Brain microvascular endothelial cell (primary cell): Measurements from ENCODE around the gene ABL2.

Source experiments
- DNase-seq: peaks from one replicate; pipeline ENCODE4 v3.0.0-alpha.2; 2020
- H3K27ac ChIP-seq: fragments of 250-450 bp; sonication (Bioruptor Pico); 2 replicates; pipeline ENCODE4 v1.5.1; 2020; ENCODE audit warnings: mild to moderate bottlenecking, moderate library complexity
- H3K27me3 ChIP-seq: fragments of 250-450 bp; sonication (Bioruptor Pico); replicated peaks from 2 replicates; pipeline ENCODE4 v1.5.1; 2020; ENCODE audit warnings: mild to moderate bottlenecking
- H3K36me3 ChIP-seq: fragments of 250-450 bp; sonication (Bioruptor Pico); replicated peaks from 2 replicates; pipeline ENCODE4 v1.5.1; 2020; ENCODE audit warnings: mild to moderate bottlenecking
- H3K4me3 ChIP-seq: 2 replicates; pipeline ENCODE4 v1.5.1; 2011; ENCODE audit warnings: low read depth, mild to moderate bottlenecking, control low read depth, low read length, moderate library complexity
- in situ Hi-C: cut with HindIII; loops from 2 replicates; pipeline ENCODE4 v1.10.0; 2017; ENCODE audit warnings: low sequenced_read_pairs, low pct_ligation_motif_present
- TF ChIP-seq, protein P1 (sequence below): IDR thresholded peaks from 2 replicates; pipeline ENCODE4 v1.5.1; 2011; ENCODE audit warnings: low read depth, mild to moderate bottlenecking, moderate library complexity, low read length, control low read depth, inconsistent platforms; ENCODE audit errors: missing control alignments

ABL2 gene

GRCh38 chr1:179183857-179184256, 45.6 kb downstream of the ABL2 start:
- H3K36me3 ChIP-seq: no peaks in the 10 kb centered on the region
- H3K27me3 ChIP-seq: no peaks in the 10 kb centered on the region
- no peak overlapping the region for H3K4me3 ChIP-seq
- TF ChIP-seq, protein P1, sequence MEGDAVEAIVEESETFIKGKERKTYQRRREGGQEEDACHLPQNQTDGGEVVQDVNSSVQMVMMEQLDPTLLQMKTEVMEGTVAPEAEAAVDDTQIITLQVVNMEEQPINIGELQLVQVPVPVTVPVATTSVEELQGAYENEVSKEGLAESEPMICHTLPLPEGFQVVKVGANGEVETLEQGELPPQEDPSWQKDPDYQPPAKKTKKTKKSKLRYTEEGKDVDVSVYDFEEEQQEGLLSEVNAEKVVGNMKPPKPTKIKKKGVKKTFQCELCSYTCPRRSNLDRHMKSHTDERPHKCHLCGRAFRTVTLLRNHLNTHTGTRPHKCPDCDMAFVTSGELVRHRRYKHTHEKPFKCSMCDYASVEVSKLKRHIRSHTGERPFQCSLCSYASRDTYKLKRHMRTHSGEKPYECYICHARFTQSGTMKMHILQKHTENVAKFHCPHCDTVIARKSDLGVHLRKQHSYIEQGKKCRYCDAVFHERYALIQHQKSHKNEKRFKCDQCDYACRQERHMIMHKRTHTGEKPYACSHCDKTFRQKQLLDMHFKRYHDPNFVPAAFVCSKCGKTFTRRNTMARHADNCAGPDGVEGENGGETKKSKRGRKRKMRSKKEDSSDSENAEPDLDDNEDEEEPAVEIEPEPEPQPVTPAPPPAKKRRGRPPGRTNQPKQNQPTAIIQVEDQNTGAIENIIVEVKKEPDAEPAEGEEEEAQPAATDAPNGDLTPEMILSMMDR: no peak
- no peak overlapping the region for H3K27ac ChIP-seq
- in situ Hi-C loops: no loop called here
- DNase-seq: no peak

GRCh38 chr1:179178950-179179349, 50.5 kb downstream of the ABL2 start:
- Histone ChIP-seq H3K36me3 (no peaks in the 10 kb centered on the region), H3K4me3 (no peak overlapping the region), H3K27me3 (no peaks in the 10 kb centered on the region), H3K27ac (peak overlapping the region; percentile 34)
- TF ChIP-seq, protein P1: no peak
- no peak for DNase-seq
- in situ Hi-C loops: no loop called here

DNA sequence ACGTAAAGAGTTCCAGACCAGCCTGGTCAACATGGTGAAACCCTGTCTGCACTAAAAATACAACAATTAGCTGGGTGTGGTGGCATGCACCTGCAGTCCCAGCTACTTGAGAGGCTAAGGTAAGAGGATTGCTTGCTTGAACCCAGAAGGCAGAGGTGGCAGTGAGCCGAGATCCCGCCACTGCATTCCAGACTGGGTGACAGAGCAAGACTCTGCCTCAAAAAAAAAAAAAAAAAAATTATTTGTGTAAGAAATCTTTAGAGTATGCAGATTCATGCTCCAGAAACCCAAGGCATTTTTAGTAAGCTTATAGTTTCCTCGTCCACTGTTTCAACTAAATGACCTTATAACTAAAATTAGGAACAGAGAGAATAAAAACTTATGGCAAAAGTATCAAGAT, 51.3 kb downstream of the ABL2 start:
- Histone ChIP-seq H3K27ac (peak overlapping the region; percentile 34), H3K36me3 (no peaks in the 10 kb centered on the region), H3K27me3 (no peaks in the 10 kb centered on the region), H3K4me3 (no peak overlapping the region)
- no peak for DNase-seq
- in situ Hi-C loops: no loop called here
- TF ChIP-seq, protein P1: no peak

- Histone ChIP-seq H3K36me3 (no peaks in the 10 kb centered on the region), H3K27me3 (no peaks in the 10 kb centered on the region), H3K4me3 (no peak overlapping the region), H3K27ac (peak overlapping the region; percentile 1)
- DNase-seq: no peak
- in situ Hi-C loops: no loop called here
- TF ChIP-seq, protein P1: no peak
Measured at GRCh38 chr1:179177615-179178014, 51.9 kb downstream of the ABL2 start.

DNA sequence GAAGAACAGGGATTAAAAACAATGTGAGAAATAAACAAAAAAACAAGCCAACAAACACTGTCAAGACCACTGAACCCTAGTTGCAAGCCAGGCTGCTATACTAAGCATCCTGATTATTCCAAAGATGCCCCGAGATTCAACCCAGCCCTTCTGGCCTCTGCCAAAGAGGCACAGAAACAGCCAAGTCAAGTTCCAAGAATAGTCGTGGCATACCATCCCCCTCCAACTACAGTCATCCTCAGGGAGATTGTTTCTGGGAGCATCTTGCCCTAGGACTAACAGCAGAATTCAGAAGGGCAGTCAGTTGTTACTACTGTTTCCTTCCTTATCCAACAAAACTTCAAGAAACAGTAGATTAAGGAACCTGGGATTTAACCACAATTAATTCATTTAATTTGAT, 52.3 kb downstream of the ABL2 start:
- DNase-seq: peak; percentile 53
- Histone ChIP-seq H3K4me3 (no peak overlapping the region), H3K27ac (peak overlapping the region; percentile 1), H3K27me3 (no peaks in the 10 kb centered on the region), H3K36me3 (no peaks in the 10 kb centered on the region)
- TF ChIP-seq, protein P1: no peak
- in situ Hi-C loops: no loop called here
